Stimulated activated CD4-positive, alpha-beta T cell treated with anti-CD3 and anti-CD28 coated beads, Interleukin-4, amount 100 ng/mL, for 4 hours (primary cell): ENCODE data around the gene SYNGR1.
"Not testable (repeated sequence)": the region's sequence is repeated elsewhere in the genome, so short reads cannot be mapped to it uniquely, and the experiment has no call there.

Experiments used
- DNase-seq, 2 experiments: peaks; one replicate each; pipeline ENCODE4 v3.0.0-alpha.2; 2020

Gene SYNGR1

DNA sequence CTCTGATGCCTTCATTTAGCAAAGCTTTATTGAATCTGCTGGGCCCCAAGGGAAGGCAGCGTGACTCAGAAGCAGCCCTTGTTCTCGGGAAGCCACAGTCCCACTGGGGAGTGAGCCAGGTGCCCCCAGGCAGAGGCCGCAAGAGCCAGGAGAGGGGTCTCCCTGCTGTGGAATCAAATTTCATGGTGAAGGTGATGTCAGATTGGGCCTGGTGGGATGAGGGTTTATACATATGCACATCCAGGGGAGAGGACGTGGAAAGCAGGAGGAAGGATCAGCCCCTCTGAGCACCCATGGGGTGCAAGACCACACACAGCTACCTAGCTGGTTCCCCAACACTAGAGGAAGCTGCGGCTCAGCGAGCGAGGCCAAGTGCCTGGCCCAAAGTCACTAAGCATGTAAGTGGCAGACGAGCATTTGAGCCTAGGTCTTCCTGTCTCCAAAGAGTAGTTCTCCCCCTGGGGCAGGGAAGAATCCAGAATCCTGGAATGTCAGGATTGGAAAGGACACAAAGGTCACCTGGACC, 2.0 kb downstream of the SYNGR1 start:
- no peak for DNase-seq

DNA sequence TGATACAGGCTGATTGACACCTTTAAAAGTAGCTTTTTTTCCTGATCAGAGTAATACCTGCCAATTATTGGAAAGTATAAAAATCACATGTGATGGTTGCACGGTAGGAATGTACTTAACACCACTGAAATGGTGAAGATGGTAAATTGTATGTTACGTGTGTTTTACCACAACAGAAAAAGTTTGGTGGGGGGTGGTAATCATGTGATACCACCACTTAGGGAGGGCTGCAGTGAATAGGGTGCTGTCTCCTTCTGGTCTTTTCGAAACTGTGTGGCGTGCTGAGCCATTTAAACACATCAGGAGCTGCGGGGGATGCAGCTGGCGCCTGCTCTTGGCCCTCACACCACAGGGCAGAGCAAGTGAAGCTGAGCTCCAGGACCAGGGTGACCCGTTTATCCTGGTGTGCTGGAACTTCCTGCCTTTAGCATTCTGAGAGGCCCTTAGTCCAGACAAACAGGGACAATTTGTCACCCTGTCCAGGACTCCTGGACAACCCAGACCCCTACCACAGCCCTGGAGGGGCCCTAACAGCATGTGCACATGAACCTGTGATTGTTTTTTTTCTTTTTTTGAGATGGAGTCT, 2.6 kb downstream of the SYNGR1 start:
- no peak for DNase-seq

DNA sequence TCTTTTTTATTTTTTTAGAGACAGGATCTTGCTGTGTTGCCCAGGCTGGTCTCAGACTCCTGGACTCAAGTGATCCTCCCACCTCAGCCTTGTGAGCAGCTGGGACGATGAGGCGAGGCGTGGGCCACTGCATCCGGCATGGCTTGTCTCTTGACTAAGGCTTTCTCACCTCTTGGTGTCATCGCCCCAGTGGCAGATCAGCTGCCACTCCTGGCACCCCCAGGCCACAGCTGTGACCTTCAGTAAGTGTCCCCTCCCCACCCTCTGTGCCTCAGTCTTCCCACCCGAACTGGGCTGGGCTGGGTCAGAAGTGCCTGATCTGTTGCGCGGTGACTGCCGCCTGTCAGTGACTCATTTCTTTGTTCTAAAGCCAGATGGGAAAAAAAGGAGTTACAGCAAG, 3.6 kb downstream of the SYNGR1 start:
- no peak for DNase-seq

DNA sequence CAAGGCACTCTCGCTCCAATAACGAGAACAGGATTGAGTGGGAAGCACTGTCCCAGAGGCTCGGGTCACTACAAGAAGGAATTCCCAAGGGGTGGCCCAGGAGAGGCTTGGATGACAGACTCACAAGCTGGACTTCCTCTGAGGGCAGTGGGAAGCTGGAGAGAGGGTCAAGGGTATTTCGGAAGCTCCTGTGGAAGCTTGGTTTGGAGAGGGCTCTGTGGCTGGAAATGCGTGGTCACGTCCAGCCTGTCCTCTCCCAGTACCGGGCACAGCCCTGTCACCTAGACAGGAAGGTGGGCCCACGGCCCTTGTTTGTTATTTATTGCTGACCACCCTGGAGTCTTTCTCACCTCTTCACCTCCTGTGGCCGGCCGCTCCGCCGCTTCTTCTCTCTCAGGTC, 5.3 kb downstream of the SYNGR1 start:
- DNase-seq, result no peak

DNA sequence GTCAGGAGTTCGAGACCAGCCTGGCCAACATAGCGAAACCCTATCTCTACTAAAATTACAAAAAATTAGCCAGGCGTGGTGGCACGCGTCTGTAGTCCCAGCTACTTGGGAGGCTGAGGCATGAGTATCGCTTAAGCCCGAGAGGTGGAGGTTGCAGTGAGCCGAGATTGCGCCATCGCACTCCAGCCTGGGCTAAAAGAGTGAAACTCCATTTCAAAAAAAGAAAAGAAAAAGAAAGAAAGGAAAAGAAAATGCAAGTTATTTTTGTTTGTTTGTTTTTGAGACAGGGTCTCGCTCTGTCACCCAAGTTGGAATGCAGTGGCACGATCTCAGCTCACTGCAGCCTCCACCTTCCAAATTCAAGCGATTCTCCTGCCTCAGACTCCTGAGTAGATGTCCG, 6.0 kb downstream of the SYNGR1 start:
- DNase-seq, result not testable (repeated sequence)

DNA sequence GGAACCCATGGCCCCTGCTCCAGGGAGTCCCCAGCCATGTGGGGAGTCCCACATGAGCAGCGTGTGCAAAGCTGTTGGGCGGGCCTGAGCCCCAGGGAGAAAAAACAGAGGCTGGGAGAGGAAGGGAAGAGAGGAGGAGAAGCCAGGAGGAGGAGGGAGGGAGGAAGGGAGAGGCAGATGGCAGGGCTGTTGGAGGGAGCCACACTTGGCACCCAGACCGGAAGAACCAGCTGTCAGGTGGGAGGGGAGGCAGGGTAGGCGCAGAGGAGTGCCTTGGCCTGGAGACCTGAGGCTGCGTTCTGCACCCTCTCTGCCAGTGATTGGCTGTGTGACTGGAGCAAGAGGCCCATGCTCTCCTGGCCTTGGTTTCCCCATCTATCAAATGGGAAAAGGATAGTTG, 6.7 kb downstream of the SYNGR1 start:
- no peak for DNase-seq

DNA sequence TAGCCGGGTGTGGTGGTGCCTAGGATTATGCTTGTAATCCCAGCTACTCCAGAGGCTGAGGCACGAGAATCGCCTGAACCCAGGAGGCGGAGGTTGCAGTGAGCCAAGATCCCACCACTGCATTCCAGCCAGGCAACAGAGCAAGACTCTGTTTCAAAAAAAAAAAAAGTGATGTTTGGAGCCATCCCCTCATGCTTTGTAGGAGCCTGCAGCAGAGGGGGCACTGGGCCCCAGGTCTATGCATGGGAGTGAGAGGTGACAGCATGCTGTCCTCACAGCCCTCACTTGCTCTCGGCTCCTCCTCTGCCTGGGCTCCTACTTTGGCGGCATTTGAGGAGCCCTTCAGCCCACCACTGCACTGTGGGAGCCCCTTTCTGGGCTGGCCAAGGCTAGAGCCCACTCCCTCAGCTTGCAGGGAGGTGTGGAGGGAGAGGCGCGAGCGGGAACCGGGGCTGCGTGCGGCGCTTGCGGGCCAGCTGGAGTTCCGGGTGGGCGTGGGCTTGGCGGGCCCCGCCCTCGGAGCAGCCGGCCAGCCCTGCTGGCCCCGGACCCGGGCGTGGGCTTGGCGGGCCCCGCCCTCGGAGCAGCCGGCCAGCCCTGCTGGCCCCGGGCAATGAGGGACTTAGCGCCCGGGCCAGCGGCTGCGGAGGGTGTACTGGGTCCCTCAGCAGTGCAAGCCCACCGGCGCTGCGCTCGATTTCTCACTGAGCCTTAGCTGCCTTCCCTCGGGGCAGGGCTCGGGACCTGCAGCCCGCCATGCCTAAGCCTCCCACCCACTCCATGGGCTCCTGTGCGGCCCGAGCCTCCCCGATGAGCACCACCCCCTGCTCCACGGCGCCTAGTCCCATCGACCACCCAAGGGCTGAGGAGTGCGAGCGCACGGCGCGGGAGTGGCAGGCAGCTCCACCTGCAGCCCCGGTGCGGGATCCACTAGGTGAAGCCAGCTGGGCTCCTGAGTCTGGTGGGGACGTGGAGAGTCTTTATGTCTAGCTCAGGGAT, 7.6 kb downstream of the SYNGR1 start:
- not testable (repeated sequence) for DNase-seq

DNA sequence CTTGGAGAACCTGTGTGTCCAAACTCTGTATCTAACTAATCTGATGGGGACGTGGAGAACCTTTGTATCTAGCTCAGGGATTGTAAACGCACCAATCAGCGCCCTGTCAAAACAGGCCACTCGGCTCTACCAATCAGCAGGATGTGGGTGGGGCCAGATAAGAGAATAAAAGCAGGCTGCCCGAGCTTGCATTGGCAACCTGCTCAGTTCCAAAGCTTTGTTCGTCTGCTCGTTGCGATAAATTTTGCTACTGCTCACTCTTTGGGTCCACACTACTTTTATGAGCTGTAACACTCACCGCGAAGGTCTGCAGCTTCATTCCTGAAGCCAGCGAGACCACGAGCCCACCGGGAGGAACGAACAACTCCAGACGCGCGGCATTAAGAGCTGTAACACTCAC, 8.4 kb downstream of the SYNGR1 start:
- not testable (repeated sequence) for DNase-seq

DNA sequence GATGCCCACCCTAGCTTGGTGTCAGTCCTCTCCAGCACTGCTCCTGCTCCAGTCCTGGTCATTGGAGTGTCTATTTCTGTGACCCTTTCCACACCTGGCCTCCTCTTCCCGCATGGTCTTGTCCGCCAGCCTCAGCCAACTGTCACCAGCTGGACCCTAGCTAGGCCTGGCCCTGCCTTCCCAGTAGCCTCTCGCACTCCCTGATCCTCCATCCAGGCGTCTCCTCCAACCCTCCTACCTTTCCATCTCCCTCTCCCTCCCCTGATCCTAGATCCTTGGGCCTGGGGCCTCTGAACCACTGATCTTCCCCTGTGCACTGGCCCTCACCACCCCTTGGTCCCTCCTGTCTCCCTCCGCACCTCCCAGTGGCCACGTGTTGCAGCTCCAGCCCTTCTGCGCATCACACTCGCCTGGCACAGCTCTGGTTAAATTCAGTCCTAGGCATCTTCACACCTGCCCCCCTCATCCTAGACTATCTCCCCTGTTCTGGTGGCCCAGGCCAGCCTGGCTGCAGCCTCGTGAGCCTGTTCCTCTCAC, 9.9 kb downstream of the SYNGR1 start:
- no peak for DNase-seq

DNA sequence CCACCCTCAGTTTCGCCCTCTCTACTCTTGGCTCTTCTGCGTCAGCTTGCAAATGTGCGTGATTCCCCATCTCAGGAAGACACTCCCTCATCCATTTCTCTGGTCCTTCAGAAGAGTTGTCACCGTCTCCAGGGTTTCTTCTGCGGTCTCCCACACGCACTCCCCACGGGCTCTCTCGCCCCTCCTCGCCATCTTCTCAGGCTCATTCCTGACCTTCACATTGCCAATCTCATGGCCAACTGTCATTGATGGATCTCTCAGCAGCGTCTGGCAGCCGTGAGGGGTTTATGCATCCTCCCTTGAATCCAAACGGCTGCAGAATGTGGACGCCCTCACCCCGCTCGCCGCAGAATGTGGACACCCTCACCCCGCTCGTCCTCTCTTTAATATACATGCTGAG, 10.5 kb downstream of the SYNGR1 start:
- no peak for DNase-seq

DNA sequence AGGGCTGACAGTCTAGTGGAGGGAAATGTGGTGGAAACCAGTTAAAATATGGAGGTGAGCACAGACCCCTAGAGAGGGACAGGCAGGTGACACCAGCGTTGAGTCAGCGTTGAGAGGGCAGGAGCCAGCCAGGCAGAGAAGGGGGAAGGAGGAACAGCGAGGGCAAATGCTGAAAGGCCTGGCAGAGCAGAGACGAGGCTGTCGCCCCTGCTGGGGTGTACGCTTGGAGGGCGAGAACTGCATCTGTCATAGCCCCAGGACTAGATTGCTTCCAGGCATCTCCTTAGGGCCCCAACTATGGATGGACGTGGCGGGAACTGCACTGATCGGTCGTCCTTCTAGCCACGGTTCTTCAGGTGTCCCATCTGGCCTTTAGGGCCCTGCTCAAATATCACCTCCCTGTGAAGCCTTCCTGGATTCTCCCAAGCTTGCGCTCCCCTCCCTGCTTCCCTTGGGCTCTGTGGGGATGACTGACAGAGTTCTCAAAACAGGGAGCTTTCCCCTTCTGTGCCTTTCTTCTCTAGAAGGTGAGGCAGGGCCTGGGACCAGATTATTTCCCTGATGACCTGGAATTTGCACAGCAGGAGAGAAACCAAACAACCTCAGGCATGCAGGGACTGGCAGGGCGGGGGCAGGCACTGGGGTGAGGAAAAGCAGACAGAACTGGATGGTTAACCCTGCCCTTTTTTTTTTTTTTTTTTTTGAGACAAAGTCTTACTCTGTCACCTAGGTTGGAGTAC, 11.1 kb downstream of the SYNGR1 start:
- no peak for DNase-seq

DNA sequence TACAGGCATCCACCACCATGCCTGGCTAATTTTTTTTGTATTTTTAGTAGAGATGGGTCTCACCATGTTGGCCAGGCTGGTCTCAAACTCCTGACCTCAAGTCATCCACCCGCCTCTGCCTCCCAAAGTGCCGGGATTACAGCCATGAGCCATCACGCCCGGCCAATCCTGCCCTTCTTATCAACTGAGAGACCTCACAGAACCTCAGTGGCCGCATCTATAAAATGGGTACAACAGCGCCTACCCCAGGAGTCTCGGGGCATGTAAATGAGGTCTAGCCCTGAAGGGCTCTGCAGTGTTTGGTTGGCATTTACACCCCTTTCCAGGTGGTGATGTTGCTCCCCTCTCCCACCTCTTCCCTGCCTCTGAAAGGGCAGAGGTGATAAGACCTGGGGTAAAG, 11.7 kb downstream of the SYNGR1 start:
- no peak for DNase-seq

DNA sequence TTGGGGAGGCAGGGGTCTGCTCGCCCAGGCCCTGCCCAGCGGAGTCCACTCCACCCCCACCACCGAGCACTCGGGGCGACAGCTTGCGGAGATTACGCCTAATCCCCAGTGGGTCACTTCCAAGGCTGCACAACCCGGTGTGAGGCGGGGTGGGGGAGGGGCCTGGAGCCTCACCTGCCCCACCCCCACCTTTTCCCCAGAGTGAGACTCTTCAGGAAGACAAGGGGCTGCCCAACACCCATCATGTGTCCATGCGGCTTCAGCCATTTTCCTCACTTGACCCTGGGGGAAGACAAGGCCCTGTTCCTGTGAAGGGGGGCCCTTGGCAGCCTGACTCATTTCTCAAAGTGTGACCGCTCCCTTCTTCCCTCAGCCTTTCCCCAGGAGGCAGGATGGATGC, 12.5 kb downstream of the SYNGR1 start:
- DNase-seq, result no peak

DNA sequence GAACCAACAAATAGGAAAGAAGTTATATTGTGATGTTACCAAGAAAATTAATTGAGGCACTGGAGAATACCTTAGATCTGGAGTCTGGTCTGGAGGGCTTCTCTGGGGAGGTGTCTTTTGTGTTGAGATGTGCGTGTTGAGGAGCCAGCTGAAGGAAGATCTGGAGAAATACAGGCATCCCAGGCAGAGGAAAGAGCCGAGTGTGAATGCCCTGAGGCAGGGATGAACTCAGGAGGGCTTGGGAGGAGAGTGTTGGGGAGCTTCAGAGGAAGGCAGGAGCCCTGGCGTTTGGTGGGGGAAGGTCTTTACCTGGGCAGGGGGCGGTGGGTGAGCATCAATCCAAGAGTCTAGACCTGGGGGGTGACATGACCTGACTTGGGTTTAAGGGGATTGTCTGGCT, 13.1 kb downstream of the SYNGR1 start:
- DNase-seq, result no peak

DNA sequence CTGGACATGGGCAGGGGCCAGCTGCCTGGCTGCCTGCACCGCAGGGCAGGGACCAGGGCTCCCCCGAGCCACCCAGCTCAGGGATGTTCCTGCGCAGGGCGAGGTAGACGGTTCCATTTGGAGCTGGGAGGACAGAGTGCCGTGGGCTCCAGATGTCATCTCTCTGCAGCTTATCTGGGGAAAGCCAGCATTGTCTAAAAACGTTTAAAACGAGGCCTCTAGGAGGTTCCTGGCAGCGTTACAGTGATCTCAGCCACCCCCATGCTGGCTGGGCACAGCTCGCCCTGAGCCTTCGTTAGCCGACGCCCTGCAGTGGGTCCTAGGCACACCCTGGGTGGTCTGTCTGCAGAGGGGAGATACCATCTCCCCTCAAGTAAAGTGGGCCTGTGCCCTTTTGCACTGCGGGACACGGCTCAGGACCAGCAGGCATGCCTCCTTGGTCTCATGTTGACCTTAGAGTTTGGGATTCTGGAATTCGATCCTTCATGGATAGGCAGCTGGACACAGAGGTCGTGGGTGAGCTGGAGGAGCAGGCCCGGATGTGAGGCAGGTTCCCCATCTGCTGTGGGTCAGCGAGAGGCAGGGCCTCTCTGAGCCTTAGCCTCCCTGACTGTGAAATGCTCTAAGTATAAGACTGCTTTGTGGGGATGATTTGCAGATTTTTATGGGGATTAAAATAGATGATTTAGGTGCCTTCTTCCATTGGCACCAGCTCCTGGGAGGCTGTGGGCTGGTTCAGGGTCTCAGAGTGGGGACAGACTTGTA, 14.1 kb downstream of the SYNGR1 start:
- DNase-seq, result no peak

DNA sequence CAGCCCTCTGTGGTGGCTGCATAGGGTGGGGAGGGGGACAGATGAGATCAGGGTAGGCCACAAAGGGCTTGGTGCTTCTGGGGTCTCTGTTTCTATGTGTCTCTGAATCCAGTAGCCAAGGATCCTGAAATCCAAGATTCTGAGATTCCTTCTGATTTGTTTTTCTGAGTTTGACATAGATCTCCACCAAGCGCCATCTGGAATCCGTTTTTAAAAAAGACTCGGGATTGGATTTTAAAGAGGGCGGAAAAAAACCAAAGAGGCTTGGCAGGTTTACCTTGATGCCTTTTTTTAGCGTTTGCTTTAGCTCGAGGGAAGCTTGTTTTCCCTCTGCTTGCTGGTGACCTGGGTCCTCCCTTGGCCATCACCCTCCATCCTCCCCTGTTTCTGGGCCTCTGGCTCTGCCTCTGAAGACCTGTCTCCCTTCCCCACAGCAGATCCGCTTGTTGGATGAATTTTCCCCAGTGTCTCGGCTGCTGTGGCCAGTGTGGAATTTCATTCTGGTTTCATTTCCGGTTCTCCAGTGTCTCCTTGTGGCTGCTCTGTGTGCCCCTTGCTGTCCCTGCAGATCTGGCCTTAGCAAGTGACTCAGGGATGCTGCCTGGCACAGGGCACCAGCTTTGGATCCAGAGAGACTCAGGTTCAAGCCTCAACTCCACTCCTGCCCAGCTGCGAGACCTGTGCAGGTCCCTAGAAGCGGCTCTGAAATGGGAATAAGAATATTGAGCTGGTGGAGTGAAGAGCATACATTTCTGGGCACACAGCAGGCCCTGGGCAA, 15.1 kb downstream of the SYNGR1 start:
- no peak for DNase-seq

DNA sequence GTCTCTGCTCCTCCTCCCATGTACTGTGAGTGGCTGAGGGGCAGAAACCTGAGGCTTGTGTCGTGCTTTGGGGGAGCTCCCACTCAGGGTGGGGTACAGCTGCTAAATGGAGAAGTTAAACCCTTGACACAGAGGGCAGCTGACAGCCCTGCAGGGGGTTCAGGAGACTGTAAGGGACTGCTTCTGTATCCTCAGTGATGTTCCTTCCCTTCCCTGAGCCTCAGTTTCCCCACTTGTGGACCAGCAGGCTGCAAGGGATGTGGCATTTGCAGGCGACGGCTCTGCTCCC, 15.6 kb downstream of the SYNGR1 start:
- DNase-seq, result no peak

DNA sequence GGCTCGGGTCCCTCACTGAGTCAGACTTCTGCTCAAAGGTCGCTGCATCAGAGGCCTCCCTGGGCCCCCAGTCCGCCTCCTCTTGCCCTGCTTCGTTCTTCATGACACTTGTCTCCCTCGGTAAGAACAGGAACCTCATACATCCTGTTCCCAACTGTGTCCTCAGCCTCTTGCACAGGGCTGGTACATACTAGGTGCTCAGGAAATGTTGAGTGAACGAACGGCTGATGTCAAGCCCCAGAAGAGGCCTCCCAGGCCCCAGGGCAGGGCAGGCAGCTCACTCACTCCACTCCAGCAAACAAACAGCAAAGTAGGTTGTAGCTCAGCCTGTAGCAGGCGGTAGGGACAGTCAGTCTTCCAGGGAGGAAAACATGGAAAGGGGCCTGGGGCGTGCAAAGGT, 17.2 kb downstream of the SYNGR1 start:
- no peak for DNase-seq

DNA sequence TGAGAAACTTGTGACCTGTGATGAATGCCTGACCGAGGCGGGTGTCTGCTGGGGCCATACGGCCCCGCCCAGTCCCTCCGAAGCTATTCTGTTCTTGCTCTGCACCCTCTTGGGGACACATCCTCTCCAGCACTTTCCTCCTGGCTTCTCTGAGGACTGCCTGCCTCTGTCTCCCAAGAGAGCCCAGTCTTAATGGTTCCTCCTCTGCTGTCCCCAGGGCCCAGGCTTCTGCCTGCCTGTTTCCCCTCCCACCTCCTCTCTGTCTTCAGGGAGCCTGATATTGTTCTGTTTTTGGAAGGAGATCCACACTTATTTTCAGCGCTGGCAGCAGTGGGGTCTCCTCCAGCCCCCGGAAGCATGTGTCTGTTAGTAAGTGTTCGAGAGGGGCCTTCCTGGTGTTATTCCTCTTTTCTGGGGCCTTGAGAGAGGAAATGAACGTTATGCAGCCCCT, 18.7 kb downstream of the SYNGR1 start:
- no peak for DNase-seq

DNA sequence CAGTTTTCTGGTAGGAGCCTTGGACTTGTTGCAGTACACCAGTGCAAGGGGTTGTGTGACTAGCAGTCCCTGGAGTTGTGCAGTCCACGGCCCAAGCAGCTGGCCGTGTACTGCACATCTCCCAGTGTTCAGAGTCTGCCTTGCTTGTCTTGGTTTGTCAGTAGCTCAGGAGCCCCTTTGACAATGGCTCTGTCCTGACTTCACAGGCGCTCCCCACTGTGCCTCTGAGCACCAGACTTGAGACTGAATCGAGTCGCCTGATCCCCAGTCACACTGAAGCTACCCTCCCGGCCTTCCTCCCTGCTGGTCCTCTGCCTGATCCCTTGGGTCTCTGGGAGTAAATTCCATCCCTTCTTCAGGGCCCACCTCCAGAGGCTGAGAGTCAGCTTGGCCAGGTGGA, 19.4 kb downstream of the SYNGR1 start:
- DNase-seq, result no peak

DNA sequence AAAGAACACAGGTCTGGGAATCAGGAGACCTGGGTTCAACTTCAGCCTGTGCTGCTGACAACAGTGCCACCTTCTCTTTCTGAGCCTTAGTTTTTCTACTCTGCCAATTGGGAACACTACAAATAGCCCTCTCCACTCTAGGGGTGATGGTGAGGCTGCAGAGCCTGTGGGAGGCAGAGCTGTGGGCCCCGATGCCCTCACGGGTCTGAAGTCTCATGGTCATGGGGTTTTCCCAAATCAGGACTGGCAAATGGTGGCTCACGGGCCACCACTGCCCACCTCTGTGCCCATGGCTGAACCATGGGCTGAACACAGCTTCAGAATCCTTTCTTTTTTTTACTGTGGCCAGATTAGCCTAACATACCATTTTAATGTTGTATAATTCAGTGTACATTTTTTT, 19.8 kb downstream of the SYNGR1 start:
- no peak for DNase-seq

DNA sequence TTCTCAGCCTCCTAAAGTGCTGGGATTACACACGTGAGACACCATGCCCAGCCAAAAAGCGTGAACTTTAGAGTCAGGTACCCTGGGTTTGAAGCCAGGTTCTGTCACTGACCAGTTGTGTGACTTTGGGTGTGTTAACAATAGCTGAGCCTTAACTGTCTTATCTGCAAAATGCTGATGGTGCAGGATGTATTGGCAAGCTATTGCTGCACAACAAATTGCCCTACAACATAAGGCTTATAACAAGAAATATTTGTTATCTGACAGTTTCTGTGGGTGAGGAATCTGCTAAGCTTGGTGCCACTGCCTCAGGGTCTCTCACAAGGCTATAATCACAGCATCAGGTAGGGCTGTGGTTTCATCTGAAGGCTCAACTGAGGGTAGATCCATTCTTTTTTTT, 21.9 kb downstream of the SYNGR1 start:
- no peak for DNase-seq
